ENCODE measurements around the gene ANKRD11. TPM values are rescaled to one million over a fixed set of nuclear protein-coding genes. Genes with fewer than 3 reads are reported as not detected.

The ANKRD11 gene
- total and polyA plus RNA-seq, 2 donors (not counting 3 experiments of a cell fraction or from before 2014, with no cell fraction given): 55.8 to 191 TPM

DNA sequence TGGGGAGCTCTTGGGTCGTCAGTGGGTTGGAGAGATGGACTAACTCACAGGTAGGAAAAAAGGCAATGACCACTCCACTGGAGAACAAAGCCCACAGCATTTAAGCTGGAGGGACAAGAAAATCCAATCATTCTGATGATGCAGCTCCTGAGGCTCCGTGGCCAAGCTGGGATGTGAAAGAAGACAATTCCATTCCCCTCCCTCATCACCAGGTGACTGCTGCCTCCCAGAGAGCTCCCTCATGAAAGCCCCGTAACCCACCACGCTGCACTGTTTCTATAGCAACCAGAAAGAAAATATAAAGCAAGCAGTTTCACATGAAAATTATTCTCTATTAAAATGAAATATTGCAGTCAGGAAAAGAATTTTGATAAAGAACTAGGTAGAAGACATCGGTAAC lies 15.2 kb downstream of the ANKRD11 start:
- no TSS peak for BruUV-seq (replicated peaks)
- no peak for DNase-seq (ENCODE audit: low read depth, low spot score)
- no peak overlapping the region for H3K9ac ChIP-seq (replicated peaks; ENCODE audit: extremely low read depth, insufficient read depth, low read length)
- ChIA-PET POLR2A (no interaction called here), CTCF (interaction anchor here (0.7 to 1.7 kb wide), 3 partner anchors 10 to 34 kb away, joined by 3 read pairs; partner anchors contain the start of gene SPG7)
- H3K4me2 ChIP-seq (ENCODE audit: insufficient read depth, low read length): no peak overlapping the region
- H3K36me3 ChIP-seq (ENCODE audit: control insufficient read depth in 2 of 2, extremely low read depth in 1 of 2, insufficient read depth in 2 of 2, low read length in 2 of 2): no peaks in the 10 kb centered on the region
- no peak overlapping the region for H3K27ac ChIP-seq (ENCODE audit: insufficient read depth, low read depth, low read length)
- no peak overlapping the region for H2AFZ ChIP-seq (ENCODE audit: low read depth, low read length)
- H3K27me3 ChIP-seq (ENCODE audit: control insufficient read depth in 2 of 2, insufficient read depth in 2 of 2, low read length in 2 of 2): no peaks in the 10 kb centered on the region
- no peaks in the 10 kb centered on the region for H3K9me1 ChIP-seq (replicated peaks; ENCODE audit: control insufficient read depth, extremely low read depth, insufficient read depth, low read length)
- FAIRE-seq: no peak
- peaks cover 100% of the 10 kb centered on the region for H3K79me2 ChIP-seq (ENCODE audit: control insufficient read depth, insufficient read depth, low read length)
- TF ChIP-seq POLR2AphosphoS5 (IDR thresholded peaks at IDR 0.05; ENCODE audit: insufficient read depth, low read depth, low read length) (no peak), GATA2 (IDR thresholded peaks at IDR 0.05; ENCODE audit: insufficient read depth, insufficient read length, low read depth, low read length) (no peak), FOS (IDR thresholded peaks at IDR 0.05; ENCODE audit: borderline replicate concordance, insufficient read depth, low read length) (no peak), POLR2A (IDR thresholded peaks at IDR 0.05; ENCODE audit: low read depth, low read length) (no peak), EZH2 (IDR thresholded peaks at IDR 0.05; ENCODE audit: borderline replicate concordance, low read depth, low read length, severe bottlenecking) (no peak), CTCF (IDR thresholded peaks at IDR 0.05; ENCODE audit: extremely low read depth in 1 of 2, insufficient read depth in 1 of 2, low read depth in 1 of 2, low read length in 2 of 2) (no peak), MYC (IDR thresholded peaks at IDR 0.05; ENCODE audit: low read depth, low read length) (no peak), JUN (IDR thresholded peaks at IDR 0.05; ENCODE audit: borderline replicate concordance, insufficient read depth, insufficient read length, low read depth) (no peak)
- TF ChIP-seq, protein P1, sequence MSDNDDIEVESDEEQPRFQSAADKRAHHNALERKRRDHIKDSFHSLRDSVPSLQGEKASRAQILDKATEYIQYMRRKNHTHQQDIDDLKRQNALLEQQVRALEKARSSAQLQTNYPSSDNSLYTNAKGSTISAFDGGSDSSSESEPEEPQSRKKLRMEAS (IDR thresholded peaks at IDR 0.05; ENCODE audit: insufficient read depth, insufficient read length): no peak
- no peak overlapping the region for H3K4me3 ChIP-seq (replicated peaks in 1 of 3; ENCODE audit: insufficient read depth in 1 of 3, low read depth in 1 of 3, low read length in 3 of 3)
- intact Hi-C loops (cut with micrococcal nuclease) (no loop called here), dilution Hi-C loops (cut with MboI; ENCODE audit: extremely low pct_ligation_motif_present, low sequenced_read_pairs) (no loop called here)
- peaks cover 15% of the 10 kb centered on the region for H4K20me1 ChIP-seq (replicated peaks; ENCODE audit: control insufficient read depth, extremely low read depth, insufficient read depth, low read length)
- no peaks in the 10 kb centered on the region for H3K9me3 ChIP-seq (replicated peaks; ENCODE audit: control insufficient read depth, insufficient read depth, low read length)
- H3K4me1 ChIP-seq (ENCODE audit: control insufficient read depth, extremely low read depth, insufficient read depth, low read length): peaks cover 2% of the 10 kb centered on the region
